Measurements from ENCODE around the gene RASGEF1B. TPM values are rescaled to one million over a fixed set of nuclear protein-coding genes. Genes with fewer than 3 reads are reported as not detected.
A peak's percentile ranks its signal among the peaks of the same experiment; 100 is the strongest.

The RASGEF1B gene
- total RNA-seq, 4 donors from 2014 or later = 15.4 to 45.4 (median 28.0) TPM

DNA sequence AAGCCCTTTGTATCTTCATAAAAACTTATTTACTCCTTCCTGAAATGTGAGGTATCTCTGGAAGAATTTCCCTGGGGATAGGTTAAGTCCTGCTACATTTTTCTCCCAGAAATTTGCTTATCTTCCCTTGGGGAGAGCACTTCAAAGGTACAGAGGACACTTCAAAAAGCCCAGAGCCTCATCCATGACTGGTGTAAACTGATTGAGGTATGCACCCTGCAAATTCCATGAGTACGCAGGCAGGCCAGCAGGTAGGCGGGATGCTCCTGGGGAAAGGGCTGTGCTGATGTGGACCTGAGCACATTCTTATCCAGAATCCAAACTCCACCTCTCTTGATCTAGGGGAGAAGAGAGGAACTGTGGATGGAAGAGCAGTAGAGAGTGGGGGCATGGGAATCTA lies 26.3 kb upstream of the RASGEF1B start:
- no peaks in the 10 kb centered on the region for H3K27me3 ChIP-seq
- TF ChIP-seq POLR2A (IDR thresholded peaks at IDR 0.05) = no peak
- TF ChIP-seq, protein P1, sequence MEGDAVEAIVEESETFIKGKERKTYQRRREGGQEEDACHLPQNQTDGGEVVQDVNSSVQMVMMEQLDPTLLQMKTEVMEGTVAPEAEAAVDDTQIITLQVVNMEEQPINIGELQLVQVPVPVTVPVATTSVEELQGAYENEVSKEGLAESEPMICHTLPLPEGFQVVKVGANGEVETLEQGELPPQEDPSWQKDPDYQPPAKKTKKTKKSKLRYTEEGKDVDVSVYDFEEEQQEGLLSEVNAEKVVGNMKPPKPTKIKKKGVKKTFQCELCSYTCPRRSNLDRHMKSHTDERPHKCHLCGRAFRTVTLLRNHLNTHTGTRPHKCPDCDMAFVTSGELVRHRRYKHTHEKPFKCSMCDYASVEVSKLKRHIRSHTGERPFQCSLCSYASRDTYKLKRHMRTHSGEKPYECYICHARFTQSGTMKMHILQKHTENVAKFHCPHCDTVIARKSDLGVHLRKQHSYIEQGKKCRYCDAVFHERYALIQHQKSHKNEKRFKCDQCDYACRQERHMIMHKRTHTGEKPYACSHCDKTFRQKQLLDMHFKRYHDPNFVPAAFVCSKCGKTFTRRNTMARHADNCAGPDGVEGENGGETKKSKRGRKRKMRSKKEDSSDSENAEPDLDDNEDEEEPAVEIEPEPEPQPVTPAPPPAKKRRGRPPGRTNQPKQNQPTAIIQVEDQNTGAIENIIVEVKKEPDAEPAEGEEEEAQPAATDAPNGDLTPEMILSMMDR (IDR thresholded peaks at IDR 0.05) = no peak
- no peak for DNase-seq
- H3K4me3 ChIP-seq = no peak overlapping the region
- H3K4me1 ChIP-seq = peaks cover 0 to 18% (median 3%) of the 10 kb centered on the region in 4 donors
- no peak overlapping the region for H3K27ac ChIP-seq
- H3K9me3 ChIP-seq = no peaks in the 10 kb centered on the region
- H3K36me3 ChIP-seq = no peaks in the 10 kb centered on the region

DNA sequence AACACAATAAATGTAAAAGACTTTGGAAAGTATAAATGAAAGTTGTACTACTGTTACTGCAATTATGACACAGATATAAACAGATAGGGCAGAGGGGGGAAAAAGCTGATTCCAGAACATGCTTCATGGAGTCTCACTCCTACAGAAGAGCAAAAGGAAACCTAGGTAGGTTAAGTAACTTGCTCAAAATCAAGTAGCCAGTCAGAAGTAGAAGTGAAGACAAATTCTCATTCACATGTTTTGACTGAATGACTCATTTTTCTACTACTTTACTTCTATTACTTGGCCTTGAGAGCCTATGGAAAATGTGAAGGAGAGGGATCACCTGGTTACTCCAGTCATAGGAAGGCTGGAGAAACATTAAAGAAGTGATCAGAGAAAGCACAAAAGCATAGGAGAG lies 23.6 kb upstream of the RASGEF1B start:
- TF ChIP-seq, protein P1 (IDR thresholded peaks at IDR 0.05) = no peak
- TF ChIP-seq POLR2A (IDR thresholded peaks at IDR 0.05) = no peak
- Histone ChIP-seq H3K36me3 (no peaks in the 10 kb centered on the region), H3K4me1 (peaks cover 0 to 30% (median 5%) of the 10 kb centered on the region in 4 donors), H3K27me3 (no peaks in the 10 kb centered on the region), H3K27ac (no peak overlapping the region), H3K4me3 (no peak overlapping the region), H3K9me3 (no peaks in the 10 kb centered on the region)
- DNase-seq = no peak

DNA sequence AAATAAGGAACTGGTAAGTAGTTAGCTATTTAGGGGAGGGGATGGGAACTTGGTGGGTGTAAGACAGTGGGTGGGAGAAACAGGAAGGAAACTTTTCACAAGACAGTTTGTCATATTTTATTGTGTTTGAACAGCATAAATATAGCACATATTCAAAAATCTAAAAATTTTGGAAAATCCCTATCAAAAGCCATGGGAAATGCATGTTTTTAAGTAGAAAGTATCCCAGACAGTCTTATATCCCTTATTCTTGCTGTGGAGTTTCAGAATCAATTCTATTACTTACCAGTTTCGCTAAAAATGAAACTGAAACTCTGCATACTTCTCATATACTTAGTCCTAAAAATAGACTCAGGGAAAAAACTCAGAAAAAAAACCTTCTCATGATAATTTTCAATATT lies 22.3 kb upstream of the RASGEF1B start:
- no peaks in the 10 kb centered on the region for H3K36me3 ChIP-seq
- DNase-seq = no peak
- peak overlapping the region; percentile 13 to 51 (median 28) for H3K27ac ChIP-seq
- peak overlapping the region in 2 of 4 donors; percentile 1 to 6 for H3K4me3 ChIP-seq
- H3K27me3 ChIP-seq = no peaks in the 10 kb centered on the region
- H3K9me3 ChIP-seq = no peaks in the 10 kb centered on the region
- peaks cover 0 to 30% (median 5%) of the 10 kb centered on the region in 4 donors for H3K4me1 ChIP-seq
- TF ChIP-seq POLR2A (IDR thresholded peaks at IDR 0.05) = no peak
- TF ChIP-seq, protein P1 (IDR thresholded peaks at IDR 0.05) = no peak

DNA sequence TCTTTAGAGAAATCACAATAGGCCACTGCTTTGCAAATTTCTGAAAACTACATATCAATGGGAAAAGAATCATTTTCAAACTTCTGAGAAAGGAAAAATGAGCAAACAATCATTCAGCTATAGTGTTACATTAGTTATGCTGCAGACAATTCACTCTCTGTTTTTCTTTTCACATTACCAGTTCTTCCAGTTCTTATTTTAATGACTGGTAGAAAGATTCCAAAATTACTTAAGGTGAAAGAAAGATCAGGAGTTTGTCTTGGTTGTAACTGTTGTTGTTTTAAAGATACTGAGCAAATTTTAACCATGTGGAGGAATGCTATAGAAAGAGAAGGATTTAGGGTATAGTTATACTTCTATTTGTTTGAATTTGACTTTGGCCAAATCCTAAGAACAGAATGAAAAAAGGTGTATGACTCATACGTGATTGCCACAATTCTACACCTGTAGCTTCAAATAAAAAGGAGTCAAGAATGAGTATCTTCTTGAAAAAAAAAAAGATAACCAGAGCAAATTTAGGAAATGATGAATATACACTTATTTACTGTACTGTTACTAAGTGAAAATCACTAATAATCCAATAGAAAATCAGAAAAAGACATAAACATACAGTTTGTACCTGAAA lies 21.0 kb upstream of the RASGEF1B start:
- H3K4me1 ChIP-seq = peaks cover 0 to 30% (median 5%) of the 10 kb centered on the region in 4 donors
- TF ChIP-seq POLR2A (IDR thresholded peaks at IDR 0.05) = no peak
- TF ChIP-seq, protein P1 (IDR thresholded peaks at IDR 0.05) = no peak

DNA sequence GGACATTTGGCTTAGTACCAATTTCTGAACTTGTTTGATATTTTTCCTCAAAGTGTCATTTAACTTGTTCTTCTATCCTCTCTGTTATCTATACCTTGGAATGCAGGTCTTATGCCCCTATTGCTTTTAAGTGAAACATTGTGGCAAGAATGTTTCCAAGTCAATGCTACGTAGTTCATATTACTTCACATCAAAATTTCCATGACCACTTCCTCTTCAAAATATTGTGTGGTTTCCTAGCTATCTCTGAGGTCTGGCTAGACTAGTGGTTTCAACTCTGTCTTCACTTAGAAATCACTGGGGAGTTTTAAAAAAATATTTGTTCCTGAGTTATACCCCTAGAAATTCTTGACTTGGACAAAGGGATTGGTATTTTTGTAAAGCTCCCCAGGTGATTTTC lies 20.2 kb upstream of the RASGEF1B start:
- peaks cover 0 to 30% (median 5%) of the 10 kb centered on the region in 4 donors for H3K4me1 ChIP-seq
- H3K4me3 ChIP-seq = no peak overlapping the region
- peak overlapping the region; percentile 9 to 57 (median 28) for H3K27ac ChIP-seq
- TF ChIP-seq, protein P1 (IDR thresholded peaks at IDR 0.05) = no peak
- no peak for TF ChIP-seq POLR2A (IDR thresholded peaks at IDR 0.05)
- no peaks in the 10 kb centered on the region for H3K36me3 ChIP-seq
- no peaks in the 10 kb centered on the region for H3K27me3 ChIP-seq
- DNase-seq = no peak
- no peaks in the 10 kb centered on the region for H3K9me3 ChIP-seq

More for the DNA sequence above, 21.0 kb upstream of the RASGEF1B start:
- Histone ChIP-seq H3K4me3 (no peak overlapping the region), H3K9me3 (no peaks in the 10 kb centered on the region), H3K27me3 (no peaks in the 10 kb centered on the region), H3K36me3 (no peaks in the 10 kb centered on the region), H3K27ac (peak overlapping the region in 3 of 4 donors; percentile 25 to 57 (median 30))
- DNase-seq = no peak
